Muscle of back (tissue), 11 donors: ENCODE results near the gene RFX1. TPM values are rescaled to one million over a fixed set of nuclear protein-coding genes. Genes with fewer than 3 reads are reported as not detected.
A peak's percentile ranks its signal among the peaks of the same experiment; 100 is the strongest.

Experiments used
- DNase-seq, 3 donors: peaks; one replicate each; pipeline versions ENCODE4 v3.0.0 to v3.0.0-alpha.2; 2013
- polyA plus RNA-seq, 10 donors: library from polyadenylated mRNA; unstranded; fragments of 120-200 nt; gene quantifications; one replicate each; pipeline ENCODE4 v1.2.1, GENCODE V29; 2013; ENCODE audit not compliant: insufficient read length in 10 of 10

RFX1 gene
- polyA plus RNA-seq, 10 donors: 4.7 to 8.4 (median 6.9) TPM

GRCh38 chr19:13961826-13962698 lies 44.1 kb downstream of the RFX1 start:
- peak in 1 of 3 donors; percentile 73 for DNase-seq

- peak in 1 of 3 donors; percentile 16 for DNase-seq
Observed at GRCh38 chr19:13960863-13961784, 45.0 kb downstream of the RFX1 start.

- peak in 1 of 3 donors; percentile 22 for DNase-seq
Observed at GRCh38 chr19:13959962-13960862, 45.9 kb downstream of the RFX1 start.

- DNase-seq: peak in 1 of 3 donors; percentile 21
Observed at GRCh38 chr19:13959141-13959961, 46.8 kb downstream of the RFX1 start.

GRCh38 chr19:13958043-13958442 lies 48.1 kb downstream of the RFX1 start:
- no peak for DNase-seq

DNA sequence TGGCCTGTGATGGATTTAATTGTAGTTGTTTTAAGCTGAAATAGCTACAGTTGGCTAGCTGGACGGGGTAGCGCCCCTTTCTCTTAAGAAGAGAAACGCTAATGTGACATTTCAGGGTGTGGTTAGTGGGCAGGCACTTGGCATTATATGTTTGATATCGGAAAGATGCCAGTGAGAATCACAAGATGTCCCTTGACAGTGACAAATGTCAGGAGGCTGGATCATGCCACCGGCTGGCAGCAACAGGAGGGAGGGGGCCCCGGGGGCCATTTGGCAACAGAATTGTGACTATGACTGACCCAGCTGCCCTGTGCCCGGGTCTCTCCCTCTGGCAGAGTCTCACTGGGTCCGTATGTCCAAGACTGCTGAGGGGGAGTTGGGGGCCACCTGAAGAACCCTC lies 49.1 kb downstream of the RFX1 start:
- DNase-seq: peak in 1 of 3 donors; percentile 1

GRCh38 chr19:13956365-13956744 lies 49.8 kb downstream of the RFX1 start:
- peak in 1 of 3 donors; percentile 1 for DNase-seq

GRCh38 chr19:13955662-13956364 lies 50.3 kb downstream of the RFX1 start:
- peak in 1 of 3 donors; percentile 3 for DNase-seq

DNA sequence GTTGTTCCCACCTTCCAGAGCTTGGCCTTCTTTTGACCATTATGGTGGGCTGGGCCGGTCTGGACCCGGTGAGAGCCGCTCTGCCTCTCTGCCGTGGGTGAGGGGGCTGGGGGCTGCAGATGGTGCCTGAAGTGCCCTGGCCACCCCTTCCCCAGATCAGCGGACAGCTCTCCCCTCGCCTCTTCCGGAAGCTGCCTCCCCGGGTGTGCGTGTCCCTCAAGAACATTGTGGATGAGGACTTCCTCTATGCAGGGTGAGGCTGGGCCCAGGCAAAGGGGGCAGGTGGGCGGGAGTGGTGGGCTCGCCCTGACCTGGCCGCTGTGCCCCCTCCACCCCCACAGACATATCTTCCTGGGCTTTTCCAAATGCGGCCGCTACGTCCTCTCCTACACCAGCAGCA lies 51.9 kb downstream of the RFX1 start:
- no peak for DNase-seq

- peak in 2 of 3 donors; percentile 34 to 75 for DNase-seq
Observed at GRCh38 chr19:13952931-13953531, 53.1 kb downstream of the RFX1 start.

DNA sequence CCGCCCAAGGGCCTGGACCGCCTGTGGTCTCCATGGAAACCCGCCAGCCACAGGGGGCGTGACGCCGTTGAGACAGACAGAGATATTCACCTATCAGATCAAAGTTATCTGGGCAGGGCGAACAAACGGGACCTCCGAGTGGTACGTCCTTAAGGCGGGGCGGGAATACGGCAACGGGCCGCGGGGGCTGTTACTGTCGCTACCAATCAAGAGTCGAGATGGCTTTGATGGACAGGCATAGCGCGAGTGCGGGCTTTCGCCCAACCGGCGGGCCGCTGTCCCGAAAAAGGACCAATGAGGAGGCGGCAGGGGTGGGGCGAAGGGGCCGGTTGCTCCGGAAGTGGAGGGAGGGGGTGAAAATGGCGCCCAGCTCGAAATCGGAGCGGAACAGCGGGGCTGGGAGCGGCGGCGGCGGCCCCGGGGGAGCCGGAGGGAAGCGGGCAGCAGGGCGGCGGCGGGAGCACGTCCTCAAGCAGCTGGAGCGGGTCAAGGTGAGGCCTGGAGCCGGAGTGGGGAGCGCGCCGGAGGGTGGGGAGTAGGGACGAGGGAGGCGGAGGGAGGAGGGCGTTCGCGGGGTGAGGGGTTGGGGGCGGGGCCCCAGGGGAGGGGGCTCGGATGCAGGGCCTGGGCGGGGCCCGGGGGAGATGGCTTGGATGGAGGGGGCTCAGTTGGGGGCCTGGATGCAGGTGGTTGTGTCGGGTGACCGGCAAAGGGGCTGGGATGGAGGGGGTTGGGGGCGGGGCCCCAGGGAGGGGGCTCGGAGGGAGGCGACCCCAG lies 53.8 kb downstream of the RFX1 start, which contains the start of gene DCAF15:
TSS of gene DCAF15 (plus strand) at position 356 of the 777 bp plus-strand sequence. CDS start at position 360, 4 bp downstream.
- DNase-seq: peak; percentile 99 to 100 (median 99)

DNA sequence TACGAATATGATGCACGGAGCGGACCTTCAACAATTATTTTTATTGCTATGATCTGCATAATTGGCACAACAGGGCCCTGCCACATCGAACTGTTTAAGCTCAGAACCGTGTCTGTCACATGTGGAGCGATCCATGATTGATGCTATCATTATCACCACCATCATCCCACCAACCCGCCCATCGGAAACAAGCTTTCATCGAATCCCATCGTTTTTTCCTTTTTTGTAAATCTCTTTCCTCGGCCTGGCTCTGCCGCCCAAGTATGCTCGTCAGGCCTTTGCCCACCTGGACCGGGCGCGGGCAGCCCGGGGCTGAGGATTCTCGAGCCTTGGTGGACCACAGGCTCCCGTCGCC lies 54.3 kb downstream of the RFX1 start:
- DNase-seq: no peak

DNA sequence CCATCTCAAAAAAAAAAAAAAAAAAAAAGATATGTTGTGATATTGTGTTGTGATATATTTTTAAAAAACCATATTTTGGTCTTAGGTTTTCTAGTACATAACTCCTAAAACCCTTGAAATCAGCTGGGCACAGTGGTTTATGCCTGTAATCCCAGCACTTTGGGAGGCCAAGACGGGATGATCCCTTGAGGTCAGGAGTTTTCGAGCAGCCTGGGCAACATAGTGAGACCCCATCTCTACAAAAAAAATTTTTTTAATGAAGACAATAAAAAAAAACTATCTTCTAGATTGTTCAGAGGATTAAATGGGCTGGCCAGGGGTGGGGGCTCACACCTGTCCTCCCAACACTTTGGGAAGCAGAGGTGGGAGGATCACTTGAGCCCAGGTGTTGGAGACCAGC lies 55.1 kb downstream of the RFX1 start:
- DNase-seq: no peak

GRCh38 chr19:13946414-13946813 lies 59.7 kb downstream of the RFX1 start:
- no peak for DNase-seq

DNA sequence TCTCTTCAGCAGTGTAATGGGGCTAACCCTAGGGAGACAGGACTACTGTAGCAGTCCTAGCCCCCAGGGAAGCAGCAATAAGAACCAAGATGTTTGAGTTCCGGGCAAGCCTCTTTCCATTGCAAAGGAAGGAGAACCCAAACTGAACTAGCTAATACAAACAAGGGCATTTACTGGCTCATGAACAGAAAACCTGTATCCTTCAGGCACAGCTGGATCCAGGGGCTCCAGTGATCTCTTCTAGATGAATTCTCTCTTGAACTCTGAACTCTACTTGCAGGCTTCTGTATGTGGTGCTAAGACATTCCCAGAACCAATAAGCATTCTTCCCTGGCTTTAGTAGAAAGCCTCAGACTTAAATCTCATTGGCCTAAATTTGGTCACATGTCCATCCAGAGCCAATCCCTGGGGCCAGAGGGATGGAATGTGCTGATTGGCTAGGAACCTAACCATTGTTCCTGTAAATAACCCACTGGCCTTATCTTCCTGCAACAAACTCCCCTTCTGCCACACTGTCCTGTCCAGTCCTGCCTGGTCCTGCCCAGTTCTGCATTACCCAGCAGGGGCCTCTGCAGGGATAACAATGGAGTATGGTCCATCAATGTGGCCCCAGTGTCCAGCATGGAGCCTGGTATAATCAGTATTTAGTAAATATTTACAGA lies 64.0 kb downstream of the RFX1 start:
- DNase-seq: no peak

GRCh38 chr19:13938301-13939064 lies 67.6 kb downstream of the RFX1 start, which contains the start of gene PODNL1:
Gene PODNL1, minus strand, starts transcription at chr19:13938417. Its CDS starts 236 bp downstream, at chr19:13938181.
- peak in 2 of 3 donors; percentile 47 to 65 for DNase-seq
